Measurements from ENCODE around the gene GDF11. TPM values are rescaled to one million over a fixed set of nuclear protein-coding genes. Genes with fewer than 3 reads are reported as not detected.

The GDF11 gene
- total RNA-seq, 1 experiment from 2014 or later, result 5.3 TPM

DNA sequence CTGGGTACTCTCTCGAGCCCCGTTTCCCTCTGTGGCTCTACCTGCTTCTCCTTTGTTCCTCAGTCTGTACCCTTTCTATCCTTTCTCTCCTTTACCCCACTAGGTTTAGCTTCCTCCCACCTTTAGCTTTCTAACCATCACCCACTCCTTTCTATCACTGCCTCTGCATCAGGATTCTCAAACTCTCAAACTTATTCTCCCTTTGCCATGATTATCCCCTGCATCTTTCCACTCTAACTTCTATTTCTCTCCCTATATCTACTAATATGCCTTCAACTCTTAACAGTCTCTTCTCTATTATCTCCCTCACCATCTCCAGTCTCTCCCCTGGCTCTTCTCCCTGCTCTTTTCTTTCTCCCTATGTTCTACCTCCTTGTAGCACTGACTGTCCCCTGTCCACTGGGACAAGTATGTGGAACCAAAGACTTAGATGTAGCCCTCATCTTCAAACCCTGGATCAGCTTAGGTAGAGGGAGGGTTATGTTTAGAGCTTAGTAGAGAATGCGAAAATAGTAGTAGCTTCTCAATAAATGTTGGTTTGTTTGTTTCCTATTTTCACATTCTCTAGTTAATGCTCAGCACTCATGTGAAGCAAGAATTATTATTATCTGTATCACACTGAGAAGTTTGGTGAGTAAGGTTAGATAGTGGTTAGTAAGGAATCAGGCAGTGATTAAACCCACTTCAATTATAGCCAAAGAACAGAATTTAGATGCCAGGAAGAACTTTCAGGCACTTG lies 3.4 kb downstream of the GDF11 start:
- no peak for DNase-seq (ENCODE audit: low read depth, low spot score)
- no peak overlapping the region for H3K4me2 ChIP-seq (ENCODE audit: low read length)
- H3K4me1 ChIP-seq (ENCODE audit: control insufficient read depth in 1 of 2, insufficient read depth in 2 of 2, low read length in 2 of 2), result peaks cover 7 to 27% of the 10 kb centered on the region in 2 experiments
- H4K20me1 ChIP-seq (ENCODE audit: insufficient read depth), result no peaks in the 10 kb centered on the region
- no peak overlapping the region for H3K27ac ChIP-seq (ENCODE audit: low read depth, low read length)
- TF ChIP-seq ZFX (IDR thresholded peaks at IDR 0.05), result no peak
- RAD21 ChIA-PET (ENCODE audit: low non-redundant PET in 1 of 2, low total read pairs in 2 of 2, uncharacterized antibody in 2 of 2, unreplicated experiment in 2 of 2), result no interaction called here
- ATAC-seq, result no peak
- peaks cover 0 to 3% of the 10 kb centered on the region in 2 experiments; a peak in 1 of 4 replicates for H3K36me3 ChIP-seq (ENCODE audit: control insufficient read depth in 1 of 2, insufficient read depth in 2 of 2, low read length in 2 of 2)
- POLR2A ChIA-PET, result interaction anchor here (0.7 to 1.3 kb wide), 2 partner anchors 83 to 136 kb away, joined by 3 to 4 read pairs; partner anchors contain the start of gene DNAJC14
- no peaks in the 10 kb centered on the region for H3K27me3 ChIP-seq (ENCODE audit: insufficient read depth, low read length)
- no peak overlapping the region for H3K9ac ChIP-seq (ENCODE audit: low read length)
- CTCF ChIA-PET, result interaction anchor here (1.9 kb wide), 1 partner anchor 9 kb away, joined by 10 read pairs; no protein-coding TSS in a partner anchor
- H3K9me2 ChIP-seq (ENCODE audit: insufficient read depth), result no peaks in the 10 kb centered on the region
- intact Hi-C loops (cut with micrococcal nuclease), result no loop called here
- no TSS peak for BruUV-seq (replicated peaks)
- peaks cover 3% of the 10 kb centered on the region; the same call in 1 of the 2 replicates for H3K79me2 ChIP-seq (ENCODE audit: insufficient read depth, low read length)
- H3K9me3 ChIP-seq (ENCODE audit: control insufficient read depth in 1 of 2, insufficient read depth in 1 of 2, low read depth in 1 of 2, low read length in 2 of 2), result no peaks in the 10 kb centered on the region
- H3K4me3 ChIP-seq (replicated peaks in 1 of 2; ENCODE audit: low read depth in 1 of 2, low read length in 2 of 2), result no peak overlapping the region
- H2AFZ ChIP-seq (ENCODE audit: low read depth, low read length, poor library complexity, severe bottlenecking), result no peak overlapping the region

- Histone ChIP-seq H3K4me1 (ENCODE audit: control insufficient read depth in 1 of 2, insufficient read depth in 2 of 2, low read length in 2 of 2) (peaks cover 7 to 27% of the 10 kb centered on the region in 2 experiments), H3K9me3 (ENCODE audit: control insufficient read depth in 1 of 2, insufficient read depth in 1 of 2, low read depth in 1 of 2, low read length in 2 of 2) (no peaks in the 10 kb centered on the region), H3K27me3 (ENCODE audit: insufficient read depth, low read length) (no peaks in the 10 kb centered on the region), H3K79me2 (ENCODE audit: insufficient read depth, low read length) (peaks cover 3% of the 10 kb centered on the region; the same call in 1 of the 2 replicates), H3K9me2 (ENCODE audit: insufficient read depth) (no peaks in the 10 kb centered on the region), H3K27ac (ENCODE audit: low read depth, low read length) (no peak overlapping the region), H4K20me1 (ENCODE audit: insufficient read depth) (no peaks in the 10 kb centered on the region), H3K4me2 (ENCODE audit: low read length) (no peak overlapping the region), H3K36me3 (ENCODE audit: control insufficient read depth in 1 of 2, insufficient read depth in 2 of 2, low read length in 2 of 2) (peaks cover under 1 to 8% of the 10 kb centered on the region in 2 experiments; a peak in 2 of 4 replicates), H3K9ac (ENCODE audit: low read length) (no peak overlapping the region), H2AFZ (ENCODE audit: low read depth, low read length, poor library complexity, severe bottlenecking) (no peak overlapping the region), H3K4me3 (replicated peaks in 1 of 2; ENCODE audit: low read depth in 1 of 2, low read length in 2 of 2) (no peak overlapping the region)
- no TSS peak for BruUV-seq (replicated peaks)
- RAD21 ChIA-PET (ENCODE audit: low non-redundant PET in 1 of 2, low total read pairs in 2 of 2, uncharacterized antibody in 2 of 2, unreplicated experiment in 2 of 2), result no interaction called here
- intact Hi-C loops (cut with micrococcal nuclease), result no loop called here
- CTCF ChIA-PET, result interaction anchor here (1.9 kb wide), 1 partner anchor 9 kb away, joined by 10 read pairs; no protein-coding TSS in a partner anchor
- POLR2A ChIA-PET, result interaction anchor here (0.7 kb wide), 1 partner anchor 136 kb away, joined by 3 read pairs; no protein-coding TSS in a partner anchor
- ATAC-seq (no peak), DNase-seq (ENCODE audit: low read depth, low spot score) (no peak)
- TF ChIP-seq FOSL1 (IDR thresholded peaks at IDR 0.05; ENCODE audit: low read depth), result no peak
- TF ChIP-seq, protein P1, sequence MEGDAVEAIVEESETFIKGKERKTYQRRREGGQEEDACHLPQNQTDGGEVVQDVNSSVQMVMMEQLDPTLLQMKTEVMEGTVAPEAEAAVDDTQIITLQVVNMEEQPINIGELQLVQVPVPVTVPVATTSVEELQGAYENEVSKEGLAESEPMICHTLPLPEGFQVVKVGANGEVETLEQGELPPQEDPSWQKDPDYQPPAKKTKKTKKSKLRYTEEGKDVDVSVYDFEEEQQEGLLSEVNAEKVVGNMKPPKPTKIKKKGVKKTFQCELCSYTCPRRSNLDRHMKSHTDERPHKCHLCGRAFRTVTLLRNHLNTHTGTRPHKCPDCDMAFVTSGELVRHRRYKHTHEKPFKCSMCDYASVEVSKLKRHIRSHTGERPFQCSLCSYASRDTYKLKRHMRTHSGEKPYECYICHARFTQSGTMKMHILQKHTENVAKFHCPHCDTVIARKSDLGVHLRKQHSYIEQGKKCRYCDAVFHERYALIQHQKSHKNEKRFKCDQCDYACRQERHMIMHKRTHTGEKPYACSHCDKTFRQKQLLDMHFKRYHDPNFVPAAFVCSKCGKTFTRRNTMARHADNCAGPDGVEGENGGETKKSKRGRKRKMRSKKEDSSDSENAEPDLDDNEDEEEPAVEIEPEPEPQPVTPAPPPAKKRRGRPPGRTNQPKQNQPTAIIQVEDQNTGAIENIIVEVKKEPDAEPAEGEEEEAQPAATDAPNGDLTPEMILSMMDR (IDR thresholded peaks at IDR 0.05 in 2 of 3, conservative IDR thresholded peaks at IDR 0.05 in 1 of 3; ENCODE audit: borderline replicate concordance in 1 of 3, insufficient read depth in 1 of 3, low read depth in 2 of 3, low read length in 2 of 3), result no peak
- no peak for TF ChIP-seq ZBTB33 (IDR thresholded peaks at IDR 0.05; ENCODE audit: extremely low read depth, insufficient replicate concordance, low read length)
- no peak for TF ChIP-seq EGR1 (IDR thresholded peaks at IDR 0.05; ENCODE audit: low read depth)
- no peak for TF ChIP-seq EZH2phosphoT487 (IDR thresholded peaks at IDR 0.05; ENCODE audit: borderline replicate concordance)
- TF ChIP-seq POLR2AphosphoS5 (IDR thresholded peaks at IDR 0.05; ENCODE audit: low read depth, low read length), result no peak
Observed at GRCh38 chr12:55746913-55747231, 4.0 kb downstream of the GDF11 start.
